NCI-H1436 (cell line): ENCODE measurements around the gene ASXL1.
A peak's percentile ranks its signal among the peaks of the same experiment; 100 is the strongest.
"Not testable (repeated sequence)": the region's sequence is repeated elsewhere in the genome, so short reads cannot be mapped to it uniquely, and the experiment has no call there.

Experiments
- DNase-seq: peaks from one replicate; lab custom pipeline; 2025; lab: John Stamatoyannopoulos, UW

ASXL1 gene

GRCh38 chr20:32357869-32358631 lies at the start of gene ASXL1:
TSS of gene ASXL1 (plus strand) at chr20:32358331. CDS start at chr20:32358776, 445 bp downstream.
- peak; percentile 99 for DNase-seq

GRCh38 chr20:32312718-32313424 lies 45.3 kb upstream of the ASXL1 start:
- DNase-seq, result no peak

- no peak for DNase-seq
These were observed 43.4 kb upstream of the ASXL1 start for GRCh38 chr20:32314768-32315167.

- no peak for DNase-seq
These were observed 42.7 kb upstream of the ASXL1 start for GRCh38 chr20:32315399-32315798.

GRCh38 chr20:32315891-32316290 lies 42.2 kb upstream of the ASXL1 start:
- no peak for DNase-seq

GRCh38 chr20:32316667-32317066 lies 41.5 kb upstream of the ASXL1 start:
- no peak for DNase-seq

- DNase-seq, result no peak
These were observed 39.0 kb upstream of the ASXL1 start for GRCh38 chr20:32319100-32319499.

GRCh38 chr20:32320305-32320704 lies 37.8 kb upstream of the ASXL1 start:
- no peak for DNase-seq

- DNase-seq, result no peak
These were observed 36.7 kb upstream of the ASXL1 start for GRCh38 chr20:32321390-32321789.

GRCh38 chr20:32322260-32322659 lies 35.9 kb upstream of the ASXL1 start:
- not testable (repeated sequence) for DNase-seq

GRCh38 chr20:32323761-32324160 lies 34.4 kb upstream of the ASXL1 start:
- not testable (repeated sequence) for DNase-seq

- DNase-seq, result no peak
These were observed 32.2 kb upstream of the ASXL1 start for GRCh38 chr20:32325706-32326503.

- DNase-seq, result no peak
These were observed 31.7 kb upstream of the ASXL1 start for GRCh38 chr20:32326504-32326845.

- no peak for DNase-seq
These were observed 30.9 kb upstream of the ASXL1 start for GRCh38 chr20:32327087-32327681.

GRCh38 chr20:32329817-32330554 lies 28.1 kb upstream of the ASXL1 start:
- no peak for DNase-seq

- no peak for DNase-seq
These were observed 27.6 kb upstream of the ASXL1 start for GRCh38 chr20:32330555-32330897.

GRCh38 chr20:32332614-32333013 lies 25.5 kb upstream of the ASXL1 start:
- DNase-seq, result no peak

- DNase-seq, result no peak
These were observed 24.7 kb upstream of the ASXL1 start for GRCh38 chr20:32333181-32333987.

GRCh38 chr20:32333988-32334885 lies 23.9 kb upstream of the ASXL1 start:
- DNase-seq, result no peak

- DNase-seq, result no peak
These were observed 21.2 kb upstream of the ASXL1 start for GRCh38 chr20:32336918-32337347.
